AG09309 (cell line): ENCODE measurements around the gene CCDC158.

Source experiments
- DNase-seq: peaks from one replicate; pipeline ENCODE4 v3.0.0-alpha.2; 2010; ENCODE audit warnings: low read depth
- H3K4me3 ChIP-seq: 2 replicates; pipeline ENCODE4 v1.5.1; 2011; ENCODE audit warnings: mild to moderate bottlenecking, low read depth, low read length, moderate library complexity; ENCODE audit not compliant: control insufficient read depth
- CTCF ChIP-seq: IDR thresholded peaks from 2 replicates; pipeline ENCODE4 v1.5.1; 2011; ENCODE audit warnings: mild to moderate bottlenecking, low read depth, low read length, inconsistent platforms; ENCODE audit not compliant: insufficient read depth, control insufficient read depth; ENCODE audit errors: missing control alignments

The CCDC158 gene

GRCh38 chr4:76384052-76384451, 36.9 kb downstream of the CCDC158 start:
- no peak for DNase-seq
- no peak for TF ChIP-seq CTCF
- H3K4me3 ChIP-seq: no peak overlapping the region

- no peak overlapping the region for H3K4me3 ChIP-seq
- no peak for TF ChIP-seq CTCF
- DNase-seq: no peak
These were observed 37.9 kb downstream of the CCDC158 start for GRCh38 chr4:76383001-76383400.

GRCh38 chr4:76381986-76382385, 39.0 kb downstream of the CCDC158 start:
- DNase-seq: no peak

DNA sequence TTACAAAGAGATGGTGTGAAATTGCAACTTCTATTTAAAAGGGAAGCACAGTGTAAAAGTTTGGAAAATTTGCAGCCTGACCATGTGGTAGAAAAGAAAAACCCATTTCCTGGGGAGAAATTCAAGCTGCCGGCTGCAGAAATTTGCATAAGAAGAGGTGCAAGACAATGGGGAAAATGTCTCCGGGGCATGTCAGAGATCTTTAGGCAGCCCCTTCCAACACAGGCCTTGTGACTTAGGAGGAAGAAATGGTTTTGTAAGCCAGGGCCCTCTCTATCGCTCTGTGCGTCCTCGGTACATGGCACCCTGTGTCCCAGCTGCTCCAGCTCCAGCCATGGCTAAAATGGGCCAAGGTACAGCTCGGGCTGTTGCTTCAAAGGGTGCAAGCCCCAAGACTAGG, 40.4 kb downstream of the CCDC158 start:
- no peak for DNase-seq
- no peak overlapping the region for H3K4me3 ChIP-seq
- TF ChIP-seq CTCF: no peak

More at GRCh38 chr4:76381986-76382385, 39.0 kb downstream of the CCDC158 start:
- no peak overlapping the region for H3K4me3 ChIP-seq
- no peak for TF ChIP-seq CTCF

- H3K4me3 ChIP-seq: no peak overlapping the region
- DNase-seq: no peak
- peak; percentile 57 for TF ChIP-seq CTCF
These were observed 43.0 kb downstream of the CCDC158 start for GRCh38 chr4:76377911-76378310.

DNA sequence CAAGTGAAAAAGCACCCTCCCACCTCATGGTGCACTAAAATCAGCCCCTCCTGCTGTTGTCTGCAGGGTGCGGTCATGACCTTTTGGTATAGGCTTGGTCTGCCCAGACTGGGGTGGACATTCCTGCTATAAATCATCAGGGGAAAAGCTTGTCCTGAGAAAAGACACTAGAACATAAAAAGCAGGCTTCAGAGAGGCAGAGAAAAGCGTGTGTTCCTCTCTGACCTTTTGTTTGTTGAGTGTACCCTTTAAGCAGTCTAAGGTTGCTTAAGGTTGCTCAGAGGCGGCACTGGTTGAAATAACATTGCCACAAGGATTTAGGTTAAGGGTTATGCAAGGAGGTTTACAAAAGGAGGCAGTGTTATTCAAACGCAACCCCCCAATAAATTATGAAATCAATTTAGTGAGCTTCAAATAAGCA, 43.5 kb downstream of the CCDC158 start:
- no peak overlapping the region for H3K4me3 ChIP-seq
- DNase-seq: no peak
- no peak for TF ChIP-seq CTCF

DNA sequence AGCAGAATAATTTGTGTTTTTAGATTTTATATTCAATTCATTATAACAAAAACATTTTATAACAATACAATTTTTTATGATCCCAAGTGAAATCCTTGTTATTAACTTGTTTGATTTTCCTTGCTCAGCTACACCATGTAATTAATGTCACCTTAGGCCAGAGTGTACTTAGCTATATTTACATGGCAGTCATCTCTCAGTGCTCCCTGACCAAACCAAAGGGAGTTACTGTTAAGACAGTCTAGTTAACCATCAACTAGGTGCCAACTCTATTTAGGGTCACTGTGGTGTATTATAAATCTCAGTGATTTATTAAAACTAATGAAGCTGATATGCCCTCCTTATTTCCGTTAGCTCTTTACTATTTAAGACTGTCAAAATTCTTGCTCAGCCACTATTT, 44.4 kb downstream of the CCDC158 start:
- DNase-seq: no peak
- H3K4me3 ChIP-seq: no peak overlapping the region
- no peak for TF ChIP-seq CTCF
